Myometrial cell (primary cell): Measurements from ENCODE around the gene MYLIP. TPM values are rescaled to one million over a fixed set of nuclear protein-coding genes. Genes with fewer than 3 reads are reported as not detected.

Source experiments
- total RNA-seq: library from RNA; depleted of rRNA; stranded (reverse); fragments of >200 nt; gene quantifications from 2 replicates; pipeline ENCODE4 v1.2.3, GENCODE V29; 2015

Gene MYLIP
- total RNA-seq, result 2.5 and 3.5 TPM in 2 replicates

GRCh38 chr6:16128759-16129622 is at the start of gene MYLIP:
TSS of gene MYLIP (plus strand) at chr6:16129086. CDS start at chr6:16129323, 237 bp downstream.

Other genes with a start within 250 kb of the MYLIP start
- gene GMPR, start 109.5 kb downstream of the MYLIP start, total RNA-seq, result 2.0 and 4.4 TPM in 2 replicates